H1 (cell line): Measurements from ENCODE around the gene DNAH8. TPM values are rescaled to one million over a fixed set of nuclear protein-coding genes. Genes with fewer than 3 reads are reported as not detected.

Experiments used
- CTCF ChIA-PET: fragments of 300-600 bp; sonication (Branson Sonifier 250); formaldehyde crosslinking; loops from one replicate; lab custom pipeline; 2021; ENCODE audit not compliant: partially characterized antibody; lab: Charles Lee
- POLR2A ChIA-PET: fragments of 300-600 bp; sonication (Branson Sonifier 250); formaldehyde crosslinking; loops from one replicate; lab custom pipeline; 2021; ENCODE audit warnings: inconsistent platforms; ENCODE audit not compliant: partially characterized antibody; lab: Charles Lee
- DNase-seq, 2 experiments: peaks; one replicate each; pipeline versions ENCODE4 v3.0.0 to v3.0.0-alpha.2; 2010 to 2022; ENCODE audit warnings: low spot score in 2 of 2, low read depth in 1 of 2, mixed read lengths in 1 of 2
- FAIRE-seq: peaks from 2 replicates; lab custom pipeline; 2011; peaks lifted over from hg19 to GRCh38; lab: Jason Lieb, UNC
- H2AFZ ChIP-seq: 2 replicates; pipeline ENCODE4 v1.8.1; 2012; ENCODE audit warnings: low read length, inconsistent platforms
- H2AK5ac ChIP-seq: 2 replicates; pipeline ENCODE4 v1.6.1; 2013; ENCODE audit warnings: low read depth, low read length
- H2BK120ac ChIP-seq: replicated peaks from 2 replicates; pipeline ENCODE3; 2013; ENCODE audit warnings: low read depth, low read length, inconsistent platforms
- H2BK12ac ChIP-seq: 2 replicates; pipeline ENCODE4 v1.6.1; 2013; ENCODE audit warnings: low read depth, low read length
- H2BK15ac ChIP-seq: 2 replicates; pipeline ENCODE4 v1.6.1; 2013; ENCODE audit warnings: low read length
- H2BK20ac ChIP-seq: 2 replicates; pipeline ENCODE4 v1.6.1; 2013; ENCODE audit warnings: low read length
- H2BK5ac ChIP-seq: 2 replicates; pipeline ENCODE4 v1.6.1; 2013; ENCODE audit warnings: low read depth, low read length
- H3K14ac ChIP-seq: 2 replicates; pipeline ENCODE4 v1.6.1; 2013; ENCODE audit warnings: inconsistent platforms; ENCODE audit not compliant: insufficient read length
- H3K18ac ChIP-seq: 2 replicates; pipeline ENCODE4 v1.6.1; 2013; ENCODE audit warnings: low read length; ENCODE audit errors: extremely low read depth
- H3K23ac ChIP-seq: 2 replicates; pipeline ENCODE4 v1.6.1; 2013; ENCODE audit warnings: inconsistent platforms; ENCODE audit not compliant: insufficient read length
- H3K23me2 ChIP-seq: 2 replicates; pipeline ENCODE4 v1.6.1; 2013; ENCODE audit warnings: low read depth, low read length
- H3K27ac ChIP-seq: 2 replicates; pipeline ENCODE4 v1.6.1; 2011; ENCODE audit warnings: low read depth, low read length, inconsistent platforms
- H3K27me3 ChIP-seq, 4 experiments: replicated peaks in 1 of 4; 1 replicate in 1 of 4; 2 replicates in 3 of 4; pipeline versions ENCODE4 v1.6.1 to v1.8.1; 2011 to 2013; ENCODE audit warnings: low read length in 3 of 4, mild to moderate bottlenecking in 3 of 4, inconsistent platforms in 2 of 4, mixed read lengths in 2 of 4, moderate library complexity in 1 of 4; ENCODE audit not compliant: control insufficient read depth in 3 of 4, insufficient read depth in 3 of 4; ENCODE audit errors: extremely low read depth in 1 of 4
- H3K36me3 ChIP-seq, 4 experiments: 2 replicates each; pipeline versions ENCODE4 v1.6.1 to v1.8.1; 2011 to 2013; ENCODE audit warnings: mild to moderate bottlenecking in 4 of 4, low read length in 3 of 4, moderate library complexity in 2 of 4, control low read depth in 1 of 4, inconsistent platforms in 1 of 4; ENCODE audit not compliant: insufficient read depth in 4 of 4, control insufficient read depth in 2 of 4
- H3K4ac ChIP-seq: replicated peaks from 2 replicates; pipeline ENCODE3; 2013; ENCODE audit warnings: low read length, low read depth, mixed read lengths, inconsistent platforms; ENCODE audit not compliant: insufficient read length
- H3K4me1 ChIP-seq, 4 experiments: replicated peaks in 1 of 4; 1 replicate in 1 of 4; 2 replicates in 3 of 4; pipeline versions ENCODE4 v1.6.1 to v1.8.1; 2011 to 2013; ENCODE audit warnings: low read length in 3 of 4, inconsistent platforms in 2 of 4, mixed read lengths in 1 of 4; ENCODE audit not compliant: insufficient read depth in 4 of 4, control insufficient read depth in 3 of 4
- H3K4me2 ChIP-seq, 2 experiments: 2 replicates each; pipeline versions ENCODE4 v1.6.1 to v1.8.1; 2011 to 2013; ENCODE audit warnings: low read depth in 2 of 2, low read length in 2 of 2, control low read depth in 1 of 2, inconsistent platforms in 1 of 2, mild to moderate bottlenecking in 1 of 2; ENCODE audit not compliant: insufficient read depth in 1 of 2
- H3K4me3 ChIP-seq, 4 experiments: fragments of 200-600, 300-600 bp in 1 of 4; sonication (generic), shearing (Covaris generic), sonication (Bioruptor Twin) in 1 of 4; 2 replicates each; pipeline versions ENCODE4 v1.5.1 to v1.8.1; 2011 to 2016; ENCODE audit warnings: low read length in 4 of 4, low read depth in 3 of 4, control low read depth in 2 of 4, inconsistent platforms in 2 of 4, mild to moderate bottlenecking in 2 of 4, mixed read lengths in 1 of 4, moderate library complexity in 1 of 4; ENCODE audit not compliant: insufficient read depth in 2 of 4; ENCODE audit errors: extremely low read depth in 1 of 4
- H3K56ac ChIP-seq: replicated peaks from 2 replicates; pipeline ENCODE3; 2013; ENCODE audit warnings: low read depth, mild to moderate bottlenecking, mixed read lengths, low read length, inconsistent platforms; ENCODE audit not compliant: insufficient read length
- H3K79me1 ChIP-seq: 2 replicates; pipeline ENCODE4 v1.6.1; 2013; ENCODE audit warnings: low read depth, low read length, control low read depth
- H3K79me2 ChIP-seq, 2 experiments: 2 replicates each; pipeline versions ENCODE4 v1.6.1 to v1.8.1; 2012 to 2013; ENCODE audit warnings: low read length in 2 of 2, mild to moderate bottlenecking in 2 of 2, inconsistent platforms in 1 of 2; ENCODE audit not compliant: insufficient read depth in 2 of 2, control insufficient read depth in 1 of 2
- H3K9ac ChIP-seq, 4 experiments: replicated peaks in 1 of 4; 1 replicate in 1 of 4; 2 replicates in 3 of 4; pipeline versions ENCODE4 v1.6.1 to v1.8.1; 2011 to 2013; ENCODE audit warnings: low read depth in 3 of 4, low read length in 3 of 4, control low read depth in 2 of 4, mild to moderate bottlenecking in 2 of 4, moderate library complexity in 2 of 4, inconsistent platforms in 1 of 4; ENCODE audit errors: extremely low read depth in 1 of 4
- H3K9me3 ChIP-seq, 2 experiments: 2 replicates each; pipeline versions ENCODE4 v1.6.1 to v1.8.1; 2012 to 2013; ENCODE audit warnings: mild to moderate bottlenecking in 2 of 2, moderate library complexity in 2 of 2, control low read depth in 1 of 2, inconsistent platforms in 1 of 2, low read depth in 1 of 2, low read length in 1 of 2, mixed read lengths in 1 of 2; ENCODE audit not compliant: insufficient read depth in 2 of 2
- H4K20me1 ChIP-seq, 2 experiments: replicated peaks in 1 of 2; 2 replicates each; pipeline versions ENCODE3 to v1.8.1; 2011 to 2013; ENCODE audit warnings: inconsistent platforms in 2 of 2, low read length in 2 of 2, mild to moderate bottlenecking in 1 of 2; ENCODE audit not compliant: insufficient read depth in 2 of 2, control insufficient read depth in 1 of 2
- H4K5ac ChIP-seq: 2 replicates; pipeline ENCODE4 v1.6.1; 2013; ENCODE audit warnings: low read length, low read depth, mixed read lengths, inconsistent platforms; ENCODE audit not compliant: insufficient read length
- H4K8ac ChIP-seq: 2 replicates; pipeline ENCODE4 v1.8.0; 2013; ENCODE audit warnings: mild to moderate bottlenecking, moderate library complexity, low read length, inconsistent platforms; ENCODE audit not compliant: insufficient read depth; ENCODE audit errors: extremely low read depth
- H4K91ac ChIP-seq: replicated peaks from 2 replicates; pipeline ENCODE3; 2013; ENCODE audit warnings: low read length, mixed read lengths, inconsistent platforms; ENCODE audit not compliant: insufficient read length
- CHD1 ChIP-seq: IDR thresholded peaks from 2 replicates; pipeline ENCODE4 v1.6.1; 2012; ENCODE audit warnings: low read depth, low read length, improper control_type of control experiment
- GTF2F1 ChIP-seq: IDR thresholded peaks from 2 replicates; pipeline ENCODE4 v1.6.1; 2012; ENCODE audit warnings: low read depth, low read length, improper control_type of control experiment, borderline replicate concordance
- KDM1A ChIP-seq: fragments of 200-600, 300-600 bp; sonication (generic); IDR thresholded peaks from 2 replicates; pipeline ENCODE4 v1.7.1; 2016; ENCODE audit warnings: mild to moderate bottlenecking, low read length, borderline replicate concordance
- SIX5 ChIP-seq: IDR thresholded peaks from 2 replicates; pipeline ENCODE4 v1.6.1; 2011; ENCODE audit warnings: mild to moderate bottlenecking, low read depth, low read length
- polyA plus RNA-seq, 7 experiments: library from polyadenylated mRNA; depleted of rRNA in 3 of 7; stranded (reverse) in 5 of 7; unstranded in 2 of 7; fragments of >200 nt in 5 of 7; fragments of 200-250 nt in 2 of 7; gene quantifications; 1 replicate in 5 of 7; 2 replicates in 1 of 7; 4 replicates in 1 of 7; pipeline versions ENCODE4 v1.2.1 to v1.2.3, GENCODE V29; 2011 to 2013; ENCODE audit warnings: missing spikeins in 2 of 7, mixed read lengths in 2 of 7
- total RNA-seq: library from RNA; stranded (reverse); fragmentation: NEBNext Ultra II Directional; extraction: Animal tissue kit (Norgen Biotek cat#: 25700); gene quantifications from 2 replicates; pipeline ENCODE4 v1.2.1, GENCODE V29; 2021
- TF ChIP-seq, protein P1 (sequence below): IDR thresholded peaks from 2 replicates; pipeline ENCODE4 v1.6.1; 2012; ENCODE audit warnings: inconsistent platforms

Gene DNAH8
- total and polyA plus RNA-seq, 2 of the 8 experiments (the other 6 are each of a cell fraction or from before 2014, with no cell fraction given), result under 0.01 TPM; not detected in 1

DNA sequence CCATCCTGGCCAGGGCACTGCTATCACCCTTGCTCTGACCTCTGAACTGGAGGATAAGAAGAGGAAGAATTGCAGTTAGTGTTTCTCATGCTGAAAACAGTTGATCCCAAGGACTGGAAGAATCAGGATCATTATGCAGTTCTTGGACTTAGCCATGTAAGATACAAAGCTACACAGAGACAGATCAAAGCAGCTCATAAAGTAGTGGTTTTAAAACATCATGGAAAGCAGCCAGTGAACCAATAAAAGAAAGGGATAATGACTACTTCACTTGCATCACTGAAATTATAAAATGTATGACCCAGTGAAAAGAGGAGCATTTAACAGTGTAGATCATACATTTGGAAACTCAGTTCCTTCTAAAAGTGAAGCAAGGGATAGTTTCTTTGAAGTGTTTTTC, 47.7 kb downstream of the DNAH8 start:
- TF ChIP-seq SIX5 (no peak), CHD1 (no peak), GTF2F1 (no peak), KDM1A (no peak)
- TF ChIP-seq, protein P1, sequence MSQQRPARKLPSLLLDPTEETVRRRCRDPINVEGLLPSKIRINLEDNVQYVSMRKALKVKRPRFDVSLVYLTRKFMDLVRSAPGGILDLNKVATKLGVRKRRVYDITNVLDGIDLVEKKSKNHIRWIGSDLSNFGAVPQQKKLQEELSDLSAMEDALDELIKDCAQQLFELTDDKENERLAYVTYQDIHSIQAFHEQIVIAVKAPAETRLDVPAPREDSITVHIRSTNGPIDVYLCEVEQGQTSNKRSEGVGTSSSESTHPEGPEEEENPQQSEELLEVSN, result no peak
- no peak overlapping the region for H2BK12ac ChIP-seq
- no peak for DNase-seq
- H4K8ac ChIP-seq, result no peak overlapping the region
- no peaks in the 10 kb centered on the region for H3K23me2 ChIP-seq
- H4K91ac ChIP-seq, result no peak overlapping the region
- POLR2A ChIA-PET, result no interaction called here
- H3K4ac ChIP-seq, result no peak overlapping the region
- H4K5ac ChIP-seq, result no peak overlapping the region
- H3K27me3 ChIP-seq, result no peaks in the 10 kb centered on the region
- no peak overlapping the region for H3K4me2 ChIP-seq
- H4K20me1 ChIP-seq, result no peaks in the 10 kb centered on the region
- no peak overlapping the region for H2BK15ac ChIP-seq
- H2BK120ac ChIP-seq, result no peak overlapping the region
- H3K23ac ChIP-seq, result no peak overlapping the region
- H2AK5ac ChIP-seq, result no peak overlapping the region
- no peak overlapping the region for H2BK20ac ChIP-seq
- H3K27ac ChIP-seq, result no peak overlapping the region
- no peak overlapping the region for H3K14ac ChIP-seq
- no peak overlapping the region for H2BK5ac ChIP-seq
- H3K9me3 ChIP-seq, result no peaks in the 10 kb centered on the region
- FAIRE-seq, result no peak
- H2AFZ ChIP-seq, result no peak overlapping the region
- H3K9ac ChIP-seq, result no peak overlapping the region
- H3K79me1 ChIP-seq, result no peaks in the 10 kb centered on the region
- H3K56ac ChIP-seq, result no peak overlapping the region
- H3K79me2 ChIP-seq, result no peaks in the 10 kb centered on the region
- CTCF ChIA-PET, result interaction anchor here (0.7 to 1.4 kb wide), 3 partner anchors 10 to 109 kb away, joined by 3 to 5 read pairs (median 3); no protein-coding TSS in a partner anchor
- H3K4me3 ChIP-seq, result no peak overlapping the region
- H3K36me3 ChIP-seq, result no peaks in the 10 kb centered on the region
- H3K4me1 ChIP-seq, result no peaks in the 10 kb centered on the region
- H3K18ac ChIP-seq, result no peak overlapping the region
